Measurements from ENCODE around the gene PIK3R3.
"Not testable (repeated sequence)": the region's sequence is repeated elsewhere in the genome, so short reads cannot be mapped to it uniquely, and the experiment has no call there.

The PIK3R3 gene

GRCh38 chr1:46062651-46063319, 69.6 kb downstream of the PIK3R3 start:
- DNase-seq, result no peak

GRCh38 chr1:46061146-46061545, 71.3 kb downstream of the PIK3R3 start:
- DNase-seq, result no peak

- no peak for DNase-seq
Measured at GRCh38 chr1:46058936-46059335, 73.5 kb downstream of the PIK3R3 start.

- no peak for DNase-seq
Measured at GRCh38 chr1:46057781-46058180, 74.6 kb downstream of the PIK3R3 start.

- not testable (repeated sequence) for DNase-seq
Measured at GRCh38 chr1:46057215-46057614, 75.2 kb downstream of the PIK3R3 start.

- no peak for DNase-seq
Measured at GRCh38 chr1:46056325-46056724, 76.1 kb downstream of the PIK3R3 start.

- no peak for DNase-seq
Measured at GRCh38 chr1:46053734-46054133, 78.7 kb downstream of the PIK3R3 start.

- DNase-seq, result no peak
Measured at GRCh38 chr1:46044116-46044515, 88.3 kb downstream of the PIK3R3 start.

- DNase-seq, result no peak
Measured at GRCh38 chr1:46043458-46044017, 88.9 kb downstream of the PIK3R3 start.

- DNase-seq, result no peak
Measured at GRCh38 chr1:46041974-46042373, 90.5 kb downstream of the PIK3R3 start.

GRCh38 chr1:46041551-46041950, 90.9 kb downstream of the PIK3R3 start:
- no peak for DNase-seq

- DNase-seq, result no peak
Measured at GRCh38 chr1:46039571-46040052, 92.8 kb downstream of the PIK3R3 start.

- DNase-seq, result peak; percentile 76
Measured at GRCh38 chr1:46036894-46037839, 95.3 kb downstream of the PIK3R3 start.

GRCh38 chr1:46034601-46035516, 97.6 kb downstream of the PIK3R3 start:
- DNase-seq, result no peak

- no peak for DNase-seq
Measured at GRCh38 chr1:46030876-46031660, 101.4 kb downstream of the PIK3R3 start.

GRCh38 chr1:46030074-46030870, 102.2 kb downstream of the PIK3R3 start:
- DNase-seq, result no peak

GRCh38 chr1:46027788-46028573, 104.4 kb downstream of the PIK3R3 start:
- DNase-seq, result no peak

GRCh38 chr1:46026531-46026930, 105.9 kb downstream of the PIK3R3 start:
- no peak for DNase-seq

- no peak for DNase-seq
Measured at GRCh38 chr1:46021046-46021996, 111.1 kb downstream of the PIK3R3 start.

Data from NCI-H1436 (cell line).